GM21390 (cell line): ENCODE measurements around the gene PHRF1.
"Not testable (repeated sequence)": the region's sequence is repeated elsewhere in the genome, so short reads cannot be mapped to it uniquely, and the experiment has no call there.

Experiments
- ATAC-seq: cut with Tn5 transposase; IDR thresholded peaks from one replicate; pipeline ENCODE4 v1.9.1; 2021; ENCODE audit not compliant: unreplicated experiment

PHRF1 gene

DNA sequence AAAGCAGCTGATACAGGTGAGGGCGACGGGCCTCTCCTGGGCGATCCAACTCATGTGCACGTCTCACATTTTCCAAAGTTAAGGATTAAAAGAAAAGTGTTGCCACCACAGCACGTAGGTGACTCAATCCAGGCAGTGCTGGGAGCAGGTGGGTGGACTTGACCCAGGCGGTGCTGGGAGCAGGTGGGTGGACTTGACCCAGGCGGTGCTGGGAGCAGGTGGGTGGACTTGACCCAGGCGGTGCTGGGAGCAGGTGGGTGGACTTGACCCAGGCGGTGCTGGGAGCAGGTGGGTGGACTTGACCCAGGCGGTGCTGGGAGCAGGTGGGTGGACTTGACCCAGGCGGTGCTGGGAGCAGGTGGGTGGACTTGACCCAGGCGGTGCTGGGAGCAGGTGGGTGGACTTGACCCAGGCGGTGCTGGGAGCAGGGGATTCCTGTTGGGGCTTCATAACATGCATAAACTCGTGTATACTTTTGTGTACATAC lies 71.4 kb downstream of the PHRF1 start:
- ATAC-seq: not testable (repeated sequence)

DNA sequence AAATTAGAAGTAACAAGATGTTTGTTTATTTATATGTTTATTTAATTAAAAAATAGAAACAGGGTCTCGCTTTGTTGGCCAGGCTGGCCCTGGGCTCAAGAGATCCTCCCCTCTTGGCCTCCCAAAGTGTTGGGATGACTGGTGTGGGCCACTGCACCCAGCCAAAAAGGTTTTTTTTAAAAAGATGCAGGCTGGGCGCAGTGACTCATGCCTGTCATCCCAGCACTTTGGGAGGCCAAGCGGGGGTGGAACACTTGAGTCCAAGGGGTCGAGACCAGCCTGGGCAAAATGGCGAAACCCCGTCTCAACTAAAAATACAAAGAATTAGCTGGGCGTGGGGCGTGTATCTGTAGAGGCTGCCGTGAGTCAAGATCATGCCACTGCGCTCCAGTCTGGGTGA lies 74.2 kb downstream of the PHRF1 start:
- no peak for ATAC-seq

DNA sequence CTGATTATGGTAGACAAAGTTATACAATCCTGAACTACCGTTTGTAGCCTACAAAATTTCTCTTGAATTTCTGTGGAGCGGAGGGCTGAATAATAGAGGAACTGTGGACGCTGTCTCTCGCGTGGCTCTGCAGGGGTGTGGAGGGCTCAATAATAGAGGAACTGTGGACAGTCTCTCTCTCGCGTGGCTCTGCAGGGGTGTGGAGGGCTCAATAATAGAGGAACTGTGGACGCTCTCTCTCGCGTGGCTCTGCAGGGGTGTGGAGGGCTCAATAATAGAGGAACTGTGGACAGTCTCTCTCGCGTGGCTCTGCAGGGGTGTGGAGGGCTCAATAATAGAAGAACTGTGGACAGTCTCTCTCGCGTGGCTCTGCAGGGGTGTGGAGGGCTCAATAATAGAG lies 76.9 kb downstream of the PHRF1 start:
- not testable (repeated sequence) for ATAC-seq

DNA sequence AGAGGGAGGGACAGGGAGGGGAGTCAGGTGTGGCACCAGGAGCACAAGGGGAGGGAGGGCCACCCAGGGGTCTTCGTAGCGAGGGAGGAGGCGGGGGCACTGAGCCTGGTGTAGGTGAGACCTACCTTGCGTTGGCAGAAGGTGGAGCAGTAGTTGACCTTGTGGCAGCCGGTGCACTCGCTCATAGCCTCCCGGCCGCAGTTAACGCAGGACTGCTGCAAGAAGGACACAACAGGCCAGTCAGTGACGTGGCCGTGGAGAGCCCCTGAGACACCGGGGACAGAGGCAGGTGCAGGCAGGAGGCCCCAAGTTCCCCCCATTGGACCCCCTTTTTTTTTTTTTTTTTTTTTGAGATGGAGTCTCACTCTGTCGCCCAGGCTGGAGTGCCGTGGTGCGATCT lies 77.6 kb downstream of the PHRF1 start:
- ATAC-seq: no peak

DNA sequence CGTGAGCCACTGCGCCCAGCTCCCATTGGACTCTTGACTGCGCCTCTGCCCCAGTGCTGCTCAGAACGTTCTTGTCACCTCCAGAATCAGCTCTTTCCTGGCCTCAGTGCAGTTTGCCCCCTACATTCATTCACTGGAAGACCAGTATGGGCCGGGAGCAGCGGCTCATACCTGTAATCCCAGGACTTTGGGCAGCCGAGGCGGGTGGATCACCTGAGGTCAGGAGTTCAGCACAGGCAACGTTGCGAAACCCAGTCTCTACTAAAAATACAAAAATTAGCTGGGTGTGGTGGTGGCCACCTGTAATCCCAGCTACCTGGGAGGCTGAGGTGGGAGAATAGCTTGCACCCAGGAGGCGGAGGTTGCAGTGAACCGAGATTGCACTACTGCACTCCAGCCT lies 78.2 kb downstream of the PHRF1 start:
- not testable (repeated sequence) for ATAC-seq

DNA sequence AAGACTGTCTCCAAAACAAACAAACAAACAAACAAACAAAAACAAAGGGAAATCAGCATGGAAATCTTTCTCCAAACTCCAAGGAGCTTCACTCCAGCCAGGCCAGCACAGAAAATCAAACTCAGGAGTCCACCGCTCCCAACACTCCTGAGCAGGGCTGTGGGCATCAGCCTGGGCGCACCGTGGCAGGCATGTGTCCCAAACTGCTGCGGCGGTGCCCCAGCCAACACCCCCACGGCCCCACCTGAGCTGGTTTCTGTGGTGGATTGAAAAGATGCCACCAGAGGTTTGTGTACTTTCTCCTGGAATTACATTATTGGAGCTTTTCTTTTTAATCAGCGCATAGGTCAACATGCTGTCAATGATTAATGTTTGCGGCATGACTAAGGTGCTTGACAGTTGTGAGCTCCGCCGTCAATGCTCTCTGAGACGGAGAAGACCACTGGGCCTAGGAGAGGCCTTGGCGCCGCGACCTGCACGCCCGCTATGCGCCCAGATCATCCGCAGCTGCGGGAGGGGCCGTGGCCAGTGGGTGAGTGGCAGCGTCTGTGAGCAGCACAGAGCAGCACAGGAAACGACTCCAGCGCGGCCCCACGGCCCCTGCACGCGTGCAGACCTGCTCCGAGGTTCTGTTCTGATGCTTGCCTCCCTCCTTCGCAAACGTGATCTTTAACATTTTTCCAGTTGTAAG lies 78.9 kb downstream of the PHRF1 start:
- ATAC-seq: no peak

DNA sequence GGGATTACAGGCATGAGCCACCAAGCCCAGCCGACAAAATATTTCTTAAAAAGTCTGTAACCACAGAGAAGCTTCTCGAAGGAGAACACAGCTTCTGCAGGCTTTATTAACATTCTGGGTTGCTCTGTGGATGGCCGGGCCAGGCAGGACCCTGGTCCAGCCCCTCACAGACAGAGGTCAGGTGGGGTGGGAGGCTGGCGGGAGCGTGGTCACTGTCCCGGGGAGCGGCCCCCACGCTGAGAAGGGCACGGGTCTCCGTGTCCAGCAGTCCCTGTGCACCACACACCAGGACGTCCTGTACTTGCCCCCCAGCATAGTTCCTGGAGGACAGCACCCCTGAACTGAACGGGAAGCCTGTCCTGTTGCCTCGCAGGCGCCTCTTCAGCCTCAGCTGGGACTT lies 80.2 kb downstream of the PHRF1 start:
- no peak for ATAC-seq

DNA sequence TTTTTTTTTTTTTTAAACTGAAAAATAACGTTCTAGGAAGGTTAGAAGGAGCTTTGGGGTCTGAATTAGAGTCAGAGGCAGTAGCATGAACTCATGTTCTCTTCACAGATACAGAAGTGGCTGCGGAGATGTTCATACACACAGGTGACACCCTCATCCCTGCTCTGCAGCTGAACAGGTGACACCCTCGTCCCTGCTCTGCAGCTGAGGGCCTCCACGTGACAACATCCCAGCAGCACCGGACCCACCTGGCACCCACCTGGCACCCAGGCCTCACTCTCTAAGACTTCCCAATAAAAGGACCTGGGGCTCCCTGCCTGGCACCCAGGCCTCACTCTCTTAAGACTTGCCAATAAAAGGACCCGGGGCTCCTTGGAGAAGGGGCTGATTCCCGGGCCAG lies 80.6 kb downstream of the PHRF1 start:
- ATAC-seq: no peak

DNA sequence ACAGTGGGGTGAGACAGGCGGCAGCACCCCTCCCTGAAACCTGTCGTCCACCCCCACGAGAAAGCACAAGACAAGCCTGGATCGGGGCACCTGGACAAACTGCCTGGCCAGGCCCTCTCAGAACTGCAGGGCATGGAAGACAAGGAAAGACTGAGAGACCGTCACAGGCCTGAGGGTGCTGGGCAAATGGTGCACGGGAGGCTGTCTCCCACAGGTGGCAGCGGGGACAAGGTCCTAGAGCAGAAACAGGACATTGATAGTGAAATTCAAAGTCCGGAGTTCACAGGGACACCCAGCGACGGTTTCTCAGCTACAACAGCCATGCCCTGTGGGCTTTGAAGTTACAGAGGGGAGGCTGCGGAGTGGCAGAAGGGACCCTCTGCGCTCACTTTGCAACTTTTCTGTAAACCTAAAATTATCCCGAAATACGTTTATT lies 81.4 kb downstream of the PHRF1 start:
- no peak for ATAC-seq

DNA sequence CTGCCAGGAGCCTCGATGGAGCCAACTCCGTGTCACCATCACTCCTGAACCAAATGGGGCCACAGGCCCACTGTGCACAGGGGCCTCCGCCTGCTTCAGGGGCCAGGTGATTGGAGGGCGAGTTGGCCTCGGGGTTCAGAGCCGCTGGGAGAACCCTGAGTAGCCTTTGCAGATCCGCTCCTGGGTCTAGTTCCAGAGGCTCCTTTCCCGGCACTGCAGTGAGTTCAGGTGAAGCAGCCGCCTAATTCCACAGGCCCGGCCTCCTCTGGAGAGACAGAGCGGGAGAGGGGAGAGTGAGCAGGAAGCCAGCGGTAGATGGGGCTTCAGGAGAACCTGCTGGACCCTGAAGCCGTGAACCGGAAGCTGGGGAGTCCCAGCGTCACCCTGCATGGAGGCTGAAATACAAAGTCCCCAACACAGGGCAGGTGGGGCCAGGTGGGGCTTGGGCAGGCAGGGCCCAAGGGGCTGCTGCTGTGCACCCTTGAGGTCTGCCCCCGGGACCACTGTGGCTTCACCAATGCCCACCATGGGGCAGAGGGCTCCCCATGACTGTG lies 83.3 kb downstream of the PHRF1 start:
- no peak for ATAC-seq

DNA sequence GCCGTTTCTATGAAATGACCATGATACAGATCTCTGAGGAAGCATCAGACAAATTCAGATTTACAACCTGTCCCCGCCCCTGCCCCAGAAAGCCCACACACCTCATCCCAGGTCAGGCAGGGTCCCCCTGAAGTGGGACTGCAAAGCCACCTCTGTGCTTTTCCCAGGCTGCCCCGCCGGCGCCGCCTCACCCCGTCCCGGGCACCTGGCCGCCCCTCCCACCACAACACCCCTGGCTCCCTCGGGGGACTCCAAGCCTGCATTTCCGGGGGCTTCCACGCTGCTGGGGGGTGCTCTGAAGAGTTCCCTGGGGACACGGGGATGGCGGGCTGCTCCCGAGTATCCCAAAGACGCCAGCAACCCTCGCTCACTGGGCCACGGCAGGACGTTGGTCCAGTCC lies 84.0 kb downstream of the PHRF1 start:
- no peak for ATAC-seq

DNA sequence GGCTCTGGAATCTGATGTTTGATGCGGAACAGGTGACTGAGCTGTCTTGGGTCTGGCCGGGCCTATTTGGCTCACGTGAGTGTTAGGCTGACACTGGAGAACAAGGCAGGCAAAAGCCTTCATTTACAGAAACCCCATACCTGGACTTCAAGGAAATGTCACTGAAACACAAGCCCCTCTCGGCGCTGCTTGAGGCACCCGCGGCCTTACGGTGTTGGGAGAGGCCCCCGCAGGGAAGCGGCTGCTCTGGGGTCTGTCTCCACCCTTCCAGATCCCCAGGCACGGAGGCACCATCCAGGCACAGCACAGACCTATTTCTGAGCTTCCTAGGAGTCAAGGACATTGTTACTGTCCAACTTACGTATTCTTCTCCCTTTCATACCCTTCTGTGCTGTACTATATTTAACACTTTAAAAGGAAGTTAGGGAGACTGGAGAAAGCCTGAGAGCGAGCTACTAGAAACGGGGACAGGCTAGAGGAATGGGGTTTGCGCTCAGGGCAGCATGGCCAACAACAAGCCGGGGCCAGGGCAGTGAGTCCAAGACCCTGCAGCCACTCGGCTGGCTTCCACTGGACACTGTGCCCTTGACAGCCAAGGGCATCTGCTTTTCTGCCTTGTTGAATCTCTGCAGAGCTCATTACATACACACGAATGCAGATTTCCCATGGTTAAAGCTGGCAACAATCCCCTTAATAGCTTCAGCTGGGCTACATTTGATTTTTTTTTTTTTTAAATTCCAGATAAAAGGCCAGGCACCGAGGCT lies 84.6 kb downstream of the PHRF1 start:
- no peak for ATAC-seq
